ENCODE data around the gene HEPACAM. TPM values are rescaled to one million over a fixed set of nuclear protein-coding genes. Genes with fewer than 3 reads are reported as not detected.
A peak's percentile ranks its signal among the peaks of the same experiment; 100 is the strongest.

HEPACAM gene
- total and polyA plus RNA-seq, 2 donors (not counting 3 experiments of a cell fraction or from before 2014, with no cell fraction given): not detected

DNA sequence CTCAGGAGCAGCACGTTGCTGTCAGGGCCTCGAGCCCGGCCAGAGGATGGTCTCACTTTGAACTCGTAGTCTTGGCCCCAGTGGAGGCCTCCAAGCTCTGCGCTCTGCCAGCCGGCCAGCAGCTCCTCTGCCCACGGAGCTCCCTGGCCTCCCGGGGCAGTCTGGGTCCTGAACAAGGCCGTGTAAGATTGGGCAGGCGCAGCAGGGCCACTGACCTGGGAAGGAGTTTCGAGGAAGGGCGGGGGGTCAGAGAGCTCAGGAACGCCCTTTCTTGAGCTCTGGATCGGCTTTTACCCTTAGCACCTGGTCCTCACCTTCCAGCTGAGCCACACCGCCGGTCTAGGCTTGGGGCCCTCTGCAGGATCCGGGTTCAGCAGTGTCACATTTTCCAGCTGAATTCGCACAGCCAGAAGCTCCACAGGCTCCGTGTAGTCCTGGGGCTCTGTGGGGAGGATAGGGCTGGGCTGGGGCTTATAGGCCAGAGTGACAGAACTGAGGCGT is 40.3 kb downstream of the HEPACAM start:
- Histone ChIP-seq H3K27ac (ENCODE audit: insufficient read depth, low read depth, low read length) (peak overlapping the region; percentile 95), H3K9me1 (replicated peaks; ENCODE audit: control insufficient read depth, extremely low read depth, insufficient read depth, low read length) (no peaks in the 10 kb centered on the region), H4K20me1 (replicated peaks; ENCODE audit: control insufficient read depth, extremely low read depth, insufficient read depth, low read length) (no peaks in the 10 kb centered on the region), H3K79me2 (ENCODE audit: control insufficient read depth, insufficient read depth, low read length) (peaks cover 71% of the 10 kb centered on the region), H3K9me3 (replicated peaks; ENCODE audit: control insufficient read depth, insufficient read depth, low read length) (no peaks in the 10 kb centered on the region), H3K4me2 (ENCODE audit: insufficient read depth, low read length) (peak overlapping the region; percentile 78), H2AFZ (ENCODE audit: low read depth, low read length) (no peak overlapping the region), H3K36me3 (ENCODE audit: control insufficient read depth in 2 of 2, extremely low read depth in 1 of 2, insufficient read depth in 2 of 2, low read length in 2 of 2) (peaks cover 35 to 45% of the 10 kb centered on the region in 2 experiments), H3K27me3 (ENCODE audit: control insufficient read depth in 2 of 2, insufficient read depth in 2 of 2, low read length in 2 of 2) (no peaks in the 10 kb centered on the region), H3K9ac (replicated peaks; ENCODE audit: extremely low read depth, insufficient read depth, low read length) (peak overlapping the region; percentile 88), H3K4me1 (ENCODE audit: control insufficient read depth, extremely low read depth, insufficient read depth, low read length) (peaks cover 75% of the 10 kb centered on the region), H3K4me3 (replicated peaks in 1 of 3; ENCODE audit: insufficient read depth in 1 of 3, low read depth in 1 of 3, low read length in 3 of 3) (peak overlapping the region; percentile 76 to 89 (median 88))
- dilution Hi-C loops (cut with MboI; ENCODE audit: extremely low pct_ligation_motif_present, low sequenced_read_pairs): no loop called here
- no peak for FAIRE-seq
- no peak for DNase-seq (ENCODE audit: low read depth, low spot score)
- TF ChIP-seq GATA2 (IDR thresholded peaks at IDR 0.05; ENCODE audit: insufficient read depth, insufficient read length, low read depth, low read length) (no peak), JUN (IDR thresholded peaks at IDR 0.05; ENCODE audit: borderline replicate concordance, insufficient read depth, insufficient read length, low read depth) (no peak), EZH2 (IDR thresholded peaks at IDR 0.05; ENCODE audit: borderline replicate concordance, low read depth, low read length, severe bottlenecking) (no peak), MYC (IDR thresholded peaks at IDR 0.05; ENCODE audit: low read depth, low read length) (no peak), POLR2A (IDR thresholded peaks at IDR 0.05; ENCODE audit: low read depth, low read length) (peak; percentile 39), POLR2AphosphoS5 (IDR thresholded peaks at IDR 0.05; ENCODE audit: insufficient read depth, low read depth, low read length) (peak; percentile 37), FOS (IDR thresholded peaks at IDR 0.05; ENCODE audit: borderline replicate concordance, insufficient read depth, low read length) (no peak)
- TF ChIP-seq, protein P1, sequence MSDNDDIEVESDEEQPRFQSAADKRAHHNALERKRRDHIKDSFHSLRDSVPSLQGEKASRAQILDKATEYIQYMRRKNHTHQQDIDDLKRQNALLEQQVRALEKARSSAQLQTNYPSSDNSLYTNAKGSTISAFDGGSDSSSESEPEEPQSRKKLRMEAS (IDR thresholded peaks at IDR 0.05; ENCODE audit: insufficient read depth, insufficient read length): no peak
- TF ChIP-seq, protein P2, sequence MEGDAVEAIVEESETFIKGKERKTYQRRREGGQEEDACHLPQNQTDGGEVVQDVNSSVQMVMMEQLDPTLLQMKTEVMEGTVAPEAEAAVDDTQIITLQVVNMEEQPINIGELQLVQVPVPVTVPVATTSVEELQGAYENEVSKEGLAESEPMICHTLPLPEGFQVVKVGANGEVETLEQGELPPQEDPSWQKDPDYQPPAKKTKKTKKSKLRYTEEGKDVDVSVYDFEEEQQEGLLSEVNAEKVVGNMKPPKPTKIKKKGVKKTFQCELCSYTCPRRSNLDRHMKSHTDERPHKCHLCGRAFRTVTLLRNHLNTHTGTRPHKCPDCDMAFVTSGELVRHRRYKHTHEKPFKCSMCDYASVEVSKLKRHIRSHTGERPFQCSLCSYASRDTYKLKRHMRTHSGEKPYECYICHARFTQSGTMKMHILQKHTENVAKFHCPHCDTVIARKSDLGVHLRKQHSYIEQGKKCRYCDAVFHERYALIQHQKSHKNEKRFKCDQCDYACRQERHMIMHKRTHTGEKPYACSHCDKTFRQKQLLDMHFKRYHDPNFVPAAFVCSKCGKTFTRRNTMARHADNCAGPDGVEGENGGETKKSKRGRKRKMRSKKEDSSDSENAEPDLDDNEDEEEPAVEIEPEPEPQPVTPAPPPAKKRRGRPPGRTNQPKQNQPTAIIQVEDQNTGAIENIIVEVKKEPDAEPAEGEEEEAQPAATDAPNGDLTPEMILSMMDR (IDR thresholded peaks at IDR 0.05; ENCODE audit: extremely low read depth in 1 of 2, insufficient read depth in 1 of 2, low read depth in 1 of 2, low read length in 2 of 2): no peak
- intact Hi-C loops (cut with micrococcal nuclease): loop anchor here (5.0 to 10.0 kb wide), 4 partner anchors 142 to 1833 kb away; partner anchors contain the start of genes HSPA8 and STT3A
- no TSS peak for BruUV-seq (replicated peaks)
- POLR2A ChIA-PET: interaction anchor here (1.1 kb wide), 3 partner anchors 9 to 19 kb away, joined by 3 to 10 read pairs (median 5); no protein-coding TSS in a partner anchor
- CTCF ChIA-PET: interaction anchor here (0.6 to 3.2 kb wide), 7 partner anchors 13 to 48 kb away, joined by 3 to 13 read pairs (median 5); no protein-coding TSS in a partner anchor

Data from endothelial cell of umbilical vein (primary cell).